ENCODE data around the gene GRM8.

GRM8 gene

DNA sequence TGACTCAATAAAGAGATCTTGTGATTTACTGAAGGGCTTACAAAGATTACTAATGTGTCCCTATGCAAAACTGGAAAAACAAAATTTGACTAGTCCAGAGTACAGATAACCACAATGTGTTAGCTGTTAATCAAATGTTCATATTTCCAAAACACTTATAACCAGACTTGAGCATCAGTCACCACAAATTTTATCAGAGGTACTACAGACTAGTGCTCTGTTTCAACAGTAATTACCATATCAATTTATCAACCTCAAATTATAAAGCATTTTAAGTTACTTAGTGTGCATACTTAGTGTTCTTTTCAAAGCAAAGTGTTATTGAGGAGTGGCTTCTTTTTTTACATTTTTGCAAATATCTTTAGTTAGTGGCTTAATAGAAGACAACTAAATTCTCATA is 765.9 kb downstream of the GRM8 start:
- TF ChIP-seq, protein P1, sequence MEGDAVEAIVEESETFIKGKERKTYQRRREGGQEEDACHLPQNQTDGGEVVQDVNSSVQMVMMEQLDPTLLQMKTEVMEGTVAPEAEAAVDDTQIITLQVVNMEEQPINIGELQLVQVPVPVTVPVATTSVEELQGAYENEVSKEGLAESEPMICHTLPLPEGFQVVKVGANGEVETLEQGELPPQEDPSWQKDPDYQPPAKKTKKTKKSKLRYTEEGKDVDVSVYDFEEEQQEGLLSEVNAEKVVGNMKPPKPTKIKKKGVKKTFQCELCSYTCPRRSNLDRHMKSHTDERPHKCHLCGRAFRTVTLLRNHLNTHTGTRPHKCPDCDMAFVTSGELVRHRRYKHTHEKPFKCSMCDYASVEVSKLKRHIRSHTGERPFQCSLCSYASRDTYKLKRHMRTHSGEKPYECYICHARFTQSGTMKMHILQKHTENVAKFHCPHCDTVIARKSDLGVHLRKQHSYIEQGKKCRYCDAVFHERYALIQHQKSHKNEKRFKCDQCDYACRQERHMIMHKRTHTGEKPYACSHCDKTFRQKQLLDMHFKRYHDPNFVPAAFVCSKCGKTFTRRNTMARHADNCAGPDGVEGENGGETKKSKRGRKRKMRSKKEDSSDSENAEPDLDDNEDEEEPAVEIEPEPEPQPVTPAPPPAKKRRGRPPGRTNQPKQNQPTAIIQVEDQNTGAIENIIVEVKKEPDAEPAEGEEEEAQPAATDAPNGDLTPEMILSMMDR (IDR thresholded peaks at IDR 0.05; ENCODE audit: low read depth, low read length, missing control alignments), result no peak
- in situ Hi-C loops (cut with HindIII; ENCODE audit: low sequenced_read_pairs), result no loop called here

DNA sequence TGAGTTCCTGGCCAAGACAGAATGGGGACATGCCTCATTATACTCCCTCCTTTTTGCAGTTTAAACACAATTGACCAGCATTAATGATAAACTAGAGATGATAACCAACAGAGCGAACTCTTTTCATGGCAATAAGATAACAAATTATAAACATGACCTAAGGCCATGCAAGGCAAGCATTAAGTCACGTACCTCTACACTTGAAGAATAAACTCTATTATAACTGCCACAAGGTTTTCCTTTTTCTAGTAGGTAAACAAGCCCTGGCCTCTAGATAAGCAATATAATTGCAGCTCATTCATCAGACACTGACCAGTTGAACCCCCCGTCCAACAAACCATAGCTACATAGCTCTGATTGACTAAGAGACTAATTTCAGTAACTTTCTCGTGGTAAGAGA is 767.0 kb downstream of the GRM8 start:
- TF ChIP-seq, protein P1 (IDR thresholded peaks at IDR 0.05; ENCODE audit: low read depth, low read length, missing control alignments), result no peak
- in situ Hi-C loops (cut with HindIII; ENCODE audit: low sequenced_read_pairs), result no loop called here
- H3K4me3 ChIP-seq (ENCODE audit: low read depth, low read length), result no peak overlapping the region
- DNase-seq (ENCODE audit: low read depth), result no peak

More for the DNA sequence above, 765.9 kb downstream of the GRM8 start:
- no peak for DNase-seq (ENCODE audit: low read depth)
- H3K4me3 ChIP-seq (ENCODE audit: low read depth, low read length), result no peak overlapping the region

GRCh38 chr7:126483972-126484371 is 768.8 kb downstream of the GRM8 start:
- TF ChIP-seq, protein P1 (IDR thresholded peaks at IDR 0.05; ENCODE audit: low read depth, low read length, missing control alignments), result no peak

GRCh38 chr7:126472825-126473224 is 779.9 kb downstream of the GRM8 start:
- TF ChIP-seq, protein P1 (IDR thresholded peaks at IDR 0.05; ENCODE audit: low read depth, low read length, missing control alignments), result no peak
- no peak overlapping the region for H3K4me3 ChIP-seq (ENCODE audit: low read depth, low read length)
- in situ Hi-C loops (cut with HindIII; ENCODE audit: low sequenced_read_pairs), result no loop called here
- no peak for DNase-seq (ENCODE audit: low read depth)

More at GRCh38 chr7:126483972-126484371, 768.8 kb downstream of the GRM8 start:
- no peak overlapping the region for H3K4me3 ChIP-seq (ENCODE audit: low read depth, low read length)
- DNase-seq (ENCODE audit: low read depth), result no peak
- in situ Hi-C loops (cut with HindIII; ENCODE audit: low sequenced_read_pairs), result no loop called here

DNA sequence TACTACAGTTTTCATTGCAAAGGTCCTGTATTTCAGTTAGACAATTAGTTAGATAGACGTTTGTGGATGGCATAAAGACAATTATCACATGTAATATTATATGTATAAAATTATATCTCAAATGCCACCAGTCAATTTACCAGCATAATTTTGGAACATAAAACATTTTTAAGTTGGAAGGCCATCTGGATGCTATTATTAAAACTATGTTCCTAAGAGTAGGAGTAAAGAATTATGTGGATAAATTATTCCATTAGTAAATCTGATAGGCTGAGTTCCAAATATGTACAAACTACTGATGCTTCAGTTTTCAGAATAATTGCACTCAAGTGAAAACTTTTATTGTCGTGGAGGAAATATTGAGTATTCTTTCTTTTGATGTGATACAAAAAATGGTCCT is 790.3 kb downstream of the GRM8 start:
- in situ Hi-C loops (cut with HindIII; ENCODE audit: low sequenced_read_pairs), result no loop called here
- DNase-seq (ENCODE audit: low read depth), result no peak
- TF ChIP-seq, protein P1 (IDR thresholded peaks at IDR 0.05; ENCODE audit: low read depth, low read length, missing control alignments), result no peak
- no peak overlapping the region for H3K4me3 ChIP-seq (ENCODE audit: low read depth, low read length)

- TF ChIP-seq, protein P1 (IDR thresholded peaks at IDR 0.05; ENCODE audit: low read depth, low read length, missing control alignments), result no peak
- in situ Hi-C loops (cut with HindIII; ENCODE audit: low sequenced_read_pairs), result no loop called here
- no peak overlapping the region for H3K4me3 ChIP-seq (ENCODE audit: low read depth, low read length)
- no peak for DNase-seq (ENCODE audit: low read depth)
These were observed 792.1 kb downstream of the GRM8 start for GRCh38 chr7:126460664-126461063.

GRCh38 chr7:126453104-126453503 is 799.6 kb downstream of the GRM8 start:
- no peak overlapping the region for H3K4me3 ChIP-seq (ENCODE audit: low read depth, low read length)
- in situ Hi-C loops (cut with HindIII; ENCODE audit: low sequenced_read_pairs), result no loop called here
- no peak for DNase-seq (ENCODE audit: low read depth)
- TF ChIP-seq, protein P1 (IDR thresholded peaks at IDR 0.05; ENCODE audit: low read depth, low read length, missing control alignments), result no peak

Measured in astrocyte of the cerebellum (primary cell).